Pancreas (tissue), 10 donors: ENCODE results near the gene SLC12A9. TPM values are rescaled to one million over a fixed set of nuclear protein-coding genes. Genes with fewer than 3 reads are reported as not detected.
A peak's percentile ranks its signal among the peaks of the same experiment; 100 is the strongest.

Experiments
- ATAC-seq, 4 donors: fragments of 200-7000 bp; cut with Tn5 transposase; one replicate each; pipeline versions ENCODE4 v1.8.0 to v1.9.1; 2020; ENCODE audit warnings: mild to moderate bottlenecking in 4 of 4, moderate library complexity in 4 of 4
- DNase-seq, 6 donors: peaks; one replicate each; pipeline ENCODE4 v3.0.0-alpha.2; 2020
- FAIRE-seq: peaks from 2 replicates; lab custom pipeline; 2012; peaks lifted over from hg19 to GRCh38; lab: Jason Lieb, UNC
- H3K27ac ChIP-seq, 4 donors: fragments of 200-600 bp; sonication (generic); 1 replicate in 3 of 4; 2 replicates in 1 of 4; pipeline versions ENCODE4 v1.5.0 to v1.8.0; 2020
- H3K27me3 ChIP-seq, 4 donors: fragments of 200-600 bp; one replicate each; pipeline ENCODE4 v1.8.0; 2021
- H3K36me3 ChIP-seq, 3 donors: fragments of 200-600 bp; sonication (generic) in 1 of 3; one replicate each; pipeline versions ENCODE4 v1.5.0 to v1.8.0; 2020 to 2021
- H3K4me1 ChIP-seq, 3 donors: fragments of 200-600 bp; one replicate each; pipeline ENCODE4 v1.8.0; 2021
- H3K4me3 ChIP-seq, 4 donors: fragments of 200-600 bp; sonication (generic) in 2 of 4; one replicate each; pipeline versions ENCODE4 v1.5.0 to v1.8.0; 2020 to 2021
- H3K9me3 ChIP-seq, 4 donors: fragments of 200-600 bp; one replicate each; pipeline ENCODE4 v1.8.0; 2021
- CTCF ChIP-seq, 4 donors: fragments of 200-600 bp; sonication (generic) in 3 of 4; IDR thresholded peaks; one replicate each; pipeline versions ENCODE4 v1.5.0 to v1.8.0; 2021; ENCODE audit warnings: antibody characterized with exemption in 4 of 4
- WGBS, 2 donors: extraction: QIAGEN DNeasy Blood & Tissue Kit; methylation state at CpG; one replicate each; pipeline ENCODE4 v1.1.7; 2013; 5-methylcytosine and 5-hydroxymethylcytosine counted together
- intact Hi-C, 3 donors: fragments of 100-400 bp; cut with DNase I; formaldehyde crosslinking; loops; one replicate each; pipeline versions ENCODE4 v1.11.1 to v1.14.2; 2022
- polyA plus RNA-seq, 2 donors: library from polyadenylated mRNA; stranded (reverse); fragments of 200-250 nt; gene quantifications; one replicate each; pipeline ENCODE4 v1.2.3, GENCODE V29; 2013
- total RNA-seq, 6 donors: library from RNA; stranded (reverse); fragmentation: NEBNext Ultra II Directional in 4 of 6; extraction: Animal tissue kit (Norgen Biotek cat#: 25700) in 4 of 6; gene quantifications; one replicate each; pipeline versions ENCODE4 v1.2.1 to v1.2.4, GENCODE V29; 2021 to 2023
- donor health status: healthy with polysubstance abuse.
- donor health status: DM: no; HTN: no; CAD: no; lungs with moderate emphysema.
- donor health status: DM: no; HTN: no; CAD: no.
- donor health status: control.
- donor health status: control.
- donor health status: Bipolar disorder and iron deficiency.
- donor health status: DM: yes; HTN: yes; CAD: no.
- donor health status: DM: no; HTN: no; CAD: no.
- donor health status: DM: no; HTN: no; CAD: no.
- donor health status: DM: yes; HTN: yes; CAD: no.

The SLC12A9 gene
- total and polyA plus RNA-seq, 8 donors, result 11.9 to 34.6 (median 15.3) TPM

- no peak for FAIRE-seq
- no peaks in the 10 kb centered on the region for H3K36me3 ChIP-seq
- peaks cover 11 to 17% (median 16%) of the 10 kb centered on the region in 3 donors for H3K4me1 ChIP-seq
- intact Hi-C loops, result no loop called here
- peak in 1 of 6 donors; percentile 39 for DNase-seq
- H3K27ac ChIP-seq, result peak overlapping the region in 3 of 4 donors; percentile 22 to 77 (median 76)
- no peaks in the 10 kb centered on the region for H3K9me3 ChIP-seq
- H3K27me3 ChIP-seq, result no peaks in the 10 kb centered on the region
- H3K4me3 ChIP-seq, result no peak overlapping the region
- ATAC-seq, result peak in 1 of 4 donors; percentile 22
- WGBS, 2 donors, result 63 to 70% methylated on average over 16 to 17 of the region's 17 CpGs
- TF ChIP-seq CTCF (IDR thresholded peaks at IDR 0.05), result no peak
Observed at GRCh38 chr7:100835903-100836811, 16.4 kb upstream of the SLC12A9 start.

GRCh38 chr7:100836812-100837098 lies 15.8 kb upstream of the SLC12A9 start:
- Histone ChIP-seq H3K4me1 (peaks cover 10 to 13% (median 11%) of the 10 kb centered on the region in 3 donors), H3K27me3 (no peaks in the 10 kb centered on the region), H3K36me3 (no peaks in the 10 kb centered on the region), H3K9me3 (no peaks in the 10 kb centered on the region), H3K27ac (peak overlapping the region; percentile 56 to 77 (median 72)), H3K4me3 (peak overlapping the region in 3 of 4 donors; percentile 3 to 35 (median 33))
- no peak for TF ChIP-seq CTCF (IDR thresholded peaks at IDR 0.05)
- intact Hi-C loops, result no loop called here
- WGBS, 2 donors, result 43 to 50% methylated on average over 6 of the region's 6 CpGs
- ATAC-seq (no peak), FAIRE-seq (no peak), DNase-seq (peak in 1 of 6 donors; percentile 21)

GRCh38 chr7:100837099-100837836 lies 15.2 kb upstream of the SLC12A9 start:
- Histone ChIP-seq H3K27ac (peak overlapping the region; percentile 56 to 77 (median 72)), H3K4me3 (peak overlapping the region in 3 of 4 donors; percentile 3 to 35 (median 33)), H3K4me1 (peaks cover 5 to 8% (median 8%) of the 10 kb centered on the region in 3 donors), H3K9me3 (no peaks in the 10 kb centered on the region), H3K27me3 (no peaks in the 10 kb centered on the region), H3K36me3 (no peaks in the 10 kb centered on the region)
- ATAC-seq, result peak; percentile 98 to 99 (median 99)
- WGBS, 2 donors, result 2% methylated on average over 37 of the region's 37 CpGs
- peak; percentile 88 to 95 (median 92) for DNase-seq
- intact Hi-C loops, result no loop called here
- peak; percentile 69 for FAIRE-seq
- TF ChIP-seq CTCF (IDR thresholded peaks at IDR 0.05), result no peak

- no peak overlapping the region for H3K27ac ChIP-seq
- intact Hi-C loops, result no loop called here
- no peak for TF ChIP-seq CTCF (IDR thresholded peaks at IDR 0.05)
- FAIRE-seq (no peak), ATAC-seq (no peak), DNase-seq (peak in 1 of 6 donors; percentile 61)
- H3K9me3 ChIP-seq, result no peaks in the 10 kb centered on the region
- H3K36me3 ChIP-seq, result no peaks in the 10 kb centered on the region
- H3K4me3 ChIP-seq, result no peak overlapping the region
- H3K4me1 ChIP-seq, result peaks cover 0 to 4% (median 0%) of the 10 kb centered on the region in 3 donors
- H3K27me3 ChIP-seq, result no peaks in the 10 kb centered on the region
- 92 to 95% methylated on average over 18 of the region's 18 CpGs for WGBS, 2 donors
Observed at GRCh38 chr7:100839361-100839760, 13.2 kb upstream of the SLC12A9 start.
